ENCODE data around the gene POC5.
"Not testable (repeated sequence)": the region's sequence is repeated elsewhere in the genome, so short reads cannot be mapped to it uniquely, and the experiment has no call there.

The POC5 gene, protein sequence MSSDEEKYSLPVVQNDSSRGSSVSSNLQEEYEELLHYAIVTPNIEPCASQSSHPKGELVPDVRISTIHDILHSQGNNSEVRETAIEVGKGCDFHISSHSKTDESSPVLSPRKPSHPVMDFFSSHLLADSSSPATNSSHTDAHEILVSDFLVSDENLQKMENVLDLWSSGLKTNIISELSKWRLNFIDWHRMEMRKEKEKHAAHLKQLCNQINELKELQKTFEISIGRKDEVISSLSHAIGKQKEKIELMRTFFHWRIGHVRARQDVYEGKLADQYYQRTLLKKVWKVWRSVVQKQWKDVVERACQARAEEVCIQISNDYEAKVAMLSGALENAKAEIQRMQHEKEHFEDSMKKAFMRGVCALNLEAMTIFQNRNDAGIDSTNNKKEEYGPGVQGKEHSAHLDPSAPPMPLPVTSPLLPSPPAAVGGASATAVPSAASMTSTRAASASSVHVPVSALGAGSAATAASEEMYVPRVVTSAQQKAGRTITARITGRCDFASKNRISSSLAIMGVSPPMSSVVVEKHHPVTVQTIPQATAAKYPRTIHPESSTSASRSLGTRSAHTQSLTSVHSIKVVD

DNA sequence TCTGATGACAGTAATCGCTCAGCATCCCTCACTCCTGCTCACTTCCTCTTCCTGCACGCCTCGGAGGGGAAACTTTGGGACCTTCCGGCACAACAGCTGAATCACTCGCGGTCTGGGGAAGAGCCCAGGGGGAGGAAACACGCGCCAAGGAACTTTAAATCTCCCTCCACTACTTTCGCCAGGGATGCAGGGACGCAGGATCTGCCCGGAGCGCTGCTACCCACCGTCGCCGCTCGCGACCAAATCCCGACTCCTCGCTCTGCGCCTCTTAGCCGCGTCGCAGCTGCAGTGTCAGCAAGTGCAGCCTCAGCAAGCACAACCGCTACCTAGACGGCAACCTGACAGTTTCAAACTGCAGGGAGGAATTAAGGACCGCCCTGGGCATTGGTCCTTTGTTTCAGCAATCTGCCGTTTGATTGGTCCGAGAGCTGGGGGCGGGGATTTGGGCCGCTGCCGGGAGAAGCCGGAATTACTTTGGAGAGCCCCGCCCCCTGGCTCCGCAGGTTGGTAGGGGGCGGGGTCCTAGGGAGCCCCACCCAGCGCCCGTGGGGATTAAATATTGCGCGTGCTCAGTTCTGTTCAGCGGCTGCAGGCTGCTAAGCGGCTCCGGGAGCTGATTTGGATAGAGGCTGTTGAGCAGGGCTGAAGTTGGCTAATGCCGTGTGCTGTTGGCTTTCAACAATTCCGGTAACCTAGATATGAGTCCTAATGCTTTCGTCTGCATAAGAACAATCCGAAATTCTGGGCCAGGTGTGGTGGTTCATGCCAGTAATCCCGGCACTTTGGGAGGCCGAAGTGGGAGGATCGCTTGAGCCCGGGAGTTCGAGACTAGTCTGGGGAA is at the start of gene POC5:
POC5 (minus strand) TSS at position 356 of the 841 bp plus-strand sequence. CDS start 4,500 bp downstream, outside the sequence.
- DNase-seq (ENCODE audit: low spot score), result peak; percentile 80

DNA sequence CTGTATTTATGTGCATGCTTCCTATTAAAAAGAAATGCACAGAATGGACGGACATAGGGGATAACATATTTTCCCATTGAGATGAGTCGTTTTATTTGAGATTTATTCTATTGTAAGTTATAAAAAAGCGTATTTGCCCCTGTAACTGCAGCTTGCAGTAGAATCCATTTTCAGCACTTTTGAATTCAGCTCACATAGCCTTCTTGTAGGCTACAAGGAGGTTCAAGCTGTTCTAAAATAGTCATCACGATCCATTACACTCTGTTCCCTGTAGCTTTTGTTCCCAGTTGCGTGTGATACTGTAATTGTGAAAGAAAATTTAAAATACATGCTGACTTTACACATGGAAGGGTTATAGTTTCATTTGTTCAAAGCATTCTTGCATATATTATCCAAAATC is 40.9 kb upstream of the POC5 start:
- DNase-seq (ENCODE audit: low spot score), result no peak

DNA sequence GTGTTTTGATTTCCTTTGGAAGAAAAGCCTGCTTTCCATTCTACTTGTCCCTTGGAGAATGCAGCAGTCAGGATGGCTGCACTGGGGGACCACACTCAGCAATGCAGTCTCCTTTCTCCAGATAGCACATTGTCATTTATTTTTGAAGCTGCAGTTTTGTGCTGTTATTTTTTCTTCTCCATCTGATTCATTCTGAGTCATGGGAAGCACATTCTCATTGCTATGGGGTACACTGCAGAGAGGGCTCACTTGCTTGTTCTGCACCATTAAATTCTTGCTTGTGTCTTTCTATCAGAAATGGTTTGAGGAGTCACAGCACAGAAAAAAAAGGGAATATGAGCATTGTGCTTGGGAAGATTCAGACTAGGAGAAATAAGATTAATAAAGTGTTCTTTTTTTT is 39.7 kb upstream of the POC5 start:
- DNase-seq (ENCODE audit: low spot score), result no peak

DNA sequence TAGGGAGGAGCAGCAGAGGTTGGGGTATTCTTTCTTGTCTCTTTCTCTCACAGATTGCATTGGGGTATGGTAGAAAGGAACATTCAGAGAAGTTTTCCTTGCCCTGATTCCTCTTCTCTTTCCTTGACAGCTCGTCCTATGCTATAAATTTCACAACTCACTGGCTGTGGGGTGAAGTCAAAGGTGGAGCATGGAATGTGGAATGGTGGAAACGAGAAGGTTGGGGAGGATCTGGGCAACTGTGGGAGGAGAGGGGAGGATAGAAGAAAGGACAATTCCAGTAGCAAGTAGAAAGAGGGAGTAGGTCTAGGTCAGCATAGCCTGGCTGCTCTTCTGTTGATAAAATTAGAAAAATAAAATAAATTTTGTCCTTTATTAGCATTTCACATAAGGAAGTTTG is 39.0 kb upstream of the POC5 start:
- DNase-seq (ENCODE audit: low spot score), result no peak

DNA sequence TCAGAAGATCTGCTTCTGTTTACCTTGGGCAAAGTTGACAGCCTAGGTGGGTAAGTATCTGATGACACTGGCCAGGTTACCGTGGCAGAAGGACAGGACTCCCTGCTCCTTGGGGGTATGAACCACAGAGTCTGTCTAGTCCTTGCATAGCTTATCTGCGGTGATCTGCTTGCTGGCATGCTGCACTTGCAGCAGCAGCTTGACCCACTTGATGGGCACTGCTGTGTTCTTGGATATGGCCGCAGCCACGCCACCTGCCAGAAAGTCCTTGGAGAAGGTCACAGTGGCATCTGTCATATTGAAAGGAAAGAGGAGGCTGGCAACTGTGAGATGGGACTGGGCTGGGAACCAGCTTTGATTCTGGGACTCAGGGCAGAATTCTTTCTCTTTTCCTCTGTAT is 35.9 kb upstream of the POC5 start:
- DNase-seq (ENCODE audit: low spot score), result no peak

DNA sequence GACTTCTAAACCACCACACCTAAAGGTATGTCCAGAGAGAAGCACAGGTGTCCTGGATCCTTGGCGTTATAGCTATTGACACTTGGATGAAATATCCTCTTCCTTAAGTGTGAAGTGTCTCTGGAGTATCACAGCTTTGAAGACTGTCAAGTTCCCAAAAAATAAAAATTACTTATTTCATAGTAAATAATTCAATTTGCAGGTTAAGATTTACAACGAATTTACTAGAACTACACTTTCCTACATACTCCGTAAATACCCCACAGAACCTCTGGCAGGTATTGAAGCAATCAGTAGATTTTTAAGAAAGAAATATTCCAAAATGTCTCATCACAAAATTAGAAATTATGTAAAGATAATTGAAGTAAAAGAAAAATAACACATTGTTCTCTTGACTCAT is 27.1 kb upstream of the POC5 start:
- no peak for DNase-seq (ENCODE audit: low spot score)

DNA sequence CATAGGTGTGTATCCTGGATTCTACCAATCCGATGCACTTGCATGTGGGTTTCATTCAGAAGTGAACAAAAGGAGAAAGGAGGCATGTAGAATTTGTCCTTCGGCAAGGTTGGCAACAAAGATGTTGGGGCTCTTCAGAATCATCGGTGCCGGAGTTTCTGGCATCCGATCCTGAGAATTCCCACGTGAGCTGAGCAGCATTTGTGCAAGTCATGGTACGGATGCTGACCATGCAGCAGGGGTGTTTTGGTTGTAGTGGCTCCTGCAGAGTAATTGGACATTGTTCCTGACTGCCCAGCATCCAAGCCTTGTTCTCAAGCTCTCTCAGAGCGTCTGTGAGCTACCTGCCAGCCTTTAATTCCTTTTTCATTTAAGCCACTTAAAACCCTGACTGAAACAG is 19.0 kb upstream of the POC5 start:
- DNase-seq (ENCODE audit: low spot score), result no peak

DNA sequence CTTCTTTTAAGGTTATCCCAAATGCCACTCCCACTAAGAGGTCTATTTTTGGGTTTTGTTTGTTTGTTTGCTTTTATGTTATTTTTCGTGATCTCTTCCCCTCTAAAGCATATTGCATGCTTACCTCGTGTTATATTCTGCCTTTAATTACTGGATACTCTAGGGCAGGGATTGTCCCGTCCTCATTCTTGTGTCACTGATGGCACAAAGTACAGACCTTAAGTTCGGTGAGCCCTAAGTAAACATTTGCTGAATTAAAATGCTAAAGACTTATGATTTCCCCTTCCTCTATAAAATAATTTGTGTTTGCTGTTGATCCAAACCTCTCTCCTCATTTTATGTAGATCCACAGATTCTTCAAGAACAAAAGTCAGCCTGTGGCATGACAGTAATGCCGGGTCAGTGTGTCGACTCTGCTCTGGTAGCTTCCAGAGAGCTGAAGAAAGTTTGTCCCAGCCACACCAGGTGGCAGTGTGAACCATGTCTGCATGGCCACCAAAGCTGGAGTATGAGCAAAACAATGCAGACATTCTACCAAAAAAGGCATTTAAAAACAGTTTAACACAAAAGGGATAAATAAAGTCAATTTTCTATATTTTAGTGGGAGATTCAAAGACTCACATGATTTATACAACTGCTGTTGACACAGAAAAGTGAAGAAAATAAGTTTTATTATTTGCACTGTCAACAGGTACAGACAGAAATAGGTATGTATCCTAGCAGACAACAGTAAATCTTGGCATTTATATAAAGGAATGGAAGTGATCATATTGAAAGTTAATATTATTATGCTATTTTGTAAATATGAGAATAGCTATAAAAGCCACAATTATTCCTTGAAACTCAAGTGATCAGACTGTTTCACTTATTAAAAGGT is 17.9 kb upstream of the POC5 start:
- peak; percentile 37 for DNase-seq (ENCODE audit: low spot score)

DNA sequence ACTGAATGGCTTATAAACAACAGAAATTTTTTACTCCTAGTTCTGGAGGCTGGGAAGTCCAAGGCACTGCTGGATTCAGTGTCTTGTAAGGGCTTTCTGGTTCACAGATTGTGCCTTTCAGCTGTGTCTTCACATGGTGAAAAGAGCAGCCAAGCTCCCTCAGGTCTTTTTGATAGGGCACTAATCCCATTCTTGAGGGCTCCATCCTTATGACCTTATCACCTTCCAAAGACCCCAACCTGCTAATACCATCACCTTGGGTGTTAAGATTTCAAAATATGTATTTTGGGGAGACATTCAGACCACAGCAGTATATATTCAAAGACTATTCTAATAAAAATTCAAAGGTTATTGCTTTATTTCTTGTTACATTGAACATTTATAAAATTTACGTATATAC is 16.5 kb upstream of the POC5 start:
- DNase-seq (ENCODE audit: low spot score), result no peak

DNA sequence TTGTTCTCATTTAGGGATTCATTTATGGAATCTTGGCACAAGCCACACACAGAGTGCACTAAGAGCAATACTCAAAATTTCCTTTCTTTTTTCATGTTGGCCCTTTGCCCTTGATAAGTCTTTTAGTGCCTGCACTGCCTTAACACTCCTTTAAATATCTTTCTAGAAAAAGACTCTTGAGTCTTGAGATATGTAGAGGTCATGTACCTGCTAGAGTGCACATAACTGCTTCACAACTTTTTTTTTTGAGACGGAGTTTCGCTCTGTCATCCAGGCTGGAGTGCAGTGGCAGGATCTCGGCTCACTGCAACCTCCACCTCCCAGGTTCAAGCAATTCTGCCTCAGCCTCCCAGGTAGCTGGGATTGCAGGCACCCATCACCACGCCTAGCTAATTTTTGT is 14.3 kb upstream of the POC5 start:
- not testable (repeated sequence) for DNase-seq (ENCODE audit: low spot score)

DNA sequence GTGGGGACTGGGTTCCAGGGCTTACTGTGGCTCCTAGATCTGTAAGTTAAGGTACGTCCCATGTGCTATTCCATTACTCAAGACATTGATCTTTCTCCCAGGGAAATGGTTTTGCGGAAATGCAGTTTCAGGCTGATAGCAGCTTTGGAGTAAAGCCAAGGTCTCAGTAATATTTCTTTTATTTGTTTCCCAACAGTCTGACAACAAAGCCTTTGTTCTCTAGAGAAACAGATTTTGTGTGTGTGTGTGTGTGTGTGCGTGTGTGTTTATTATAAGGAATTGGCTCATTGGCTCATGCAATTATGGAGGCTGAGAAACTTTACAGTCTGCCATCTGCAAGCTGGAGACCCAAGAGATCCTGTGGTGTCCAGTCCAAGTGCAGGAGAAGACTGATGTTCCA is 12.1 kb upstream of the POC5 start:
- no peak for DNase-seq (ENCODE audit: low spot score)

DNA sequence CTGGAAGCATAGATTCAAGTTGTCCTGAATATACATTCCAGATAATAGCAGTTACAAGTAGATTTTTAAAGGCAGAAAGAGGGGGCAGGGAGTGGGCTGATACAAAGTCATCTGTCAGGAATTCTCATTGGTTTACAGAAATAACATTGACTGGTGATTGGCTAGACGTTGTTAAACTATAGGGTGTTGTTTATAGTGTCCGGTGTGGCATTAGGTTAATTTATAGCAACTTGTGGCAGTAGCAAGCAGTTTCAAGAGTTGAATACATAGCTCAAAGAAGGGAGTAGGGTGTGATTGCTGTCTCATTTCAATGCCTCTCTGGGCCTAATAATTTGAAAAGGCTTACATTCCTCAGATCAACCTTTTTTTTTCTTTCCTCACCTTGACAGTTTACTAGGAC is 10.7 kb upstream of the POC5 start:
- no peak for DNase-seq (ENCODE audit: low spot score)

DNA sequence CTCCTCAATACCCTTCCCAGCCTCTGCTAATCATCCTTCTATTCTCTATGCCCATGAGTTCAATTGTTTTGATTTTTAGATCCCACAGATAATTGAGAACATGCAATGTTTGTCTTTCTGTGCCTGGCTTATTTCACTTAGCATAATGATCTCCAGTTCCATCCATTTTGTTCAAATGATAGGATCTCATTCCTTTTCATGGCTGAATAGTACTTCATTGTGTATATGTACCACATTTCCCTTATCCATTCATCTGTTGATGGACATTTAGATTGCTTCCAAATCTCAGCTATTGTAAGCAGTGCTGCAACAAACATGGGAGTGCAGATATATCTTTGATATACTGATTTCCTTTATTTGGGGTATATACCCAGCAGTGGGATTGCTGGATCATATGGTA is 9.0 kb upstream of the POC5 start:
- DNase-seq (ENCODE audit: low spot score), result not testable (repeated sequence)

DNA sequence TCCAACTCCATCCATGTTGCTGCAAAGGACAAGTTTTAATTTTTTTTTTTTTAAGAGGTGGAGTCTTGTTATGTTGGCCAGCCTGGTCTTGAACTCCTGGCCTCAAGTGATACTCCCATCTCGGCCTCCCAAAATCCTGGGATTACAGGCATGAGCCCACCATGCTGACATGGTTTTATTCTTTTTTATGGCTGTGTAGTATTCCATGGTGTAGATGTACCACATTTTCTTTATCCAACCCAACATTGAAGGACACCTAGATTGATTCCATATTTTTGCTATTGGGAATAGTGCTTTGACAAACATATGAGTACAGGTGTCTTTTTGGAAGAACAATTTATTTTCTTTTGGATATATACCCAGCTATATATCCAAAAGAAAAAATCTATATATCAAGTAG is 6.1 kb upstream of the POC5 start:
- DNase-seq (ENCODE audit: low spot score), result no peak

DNA sequence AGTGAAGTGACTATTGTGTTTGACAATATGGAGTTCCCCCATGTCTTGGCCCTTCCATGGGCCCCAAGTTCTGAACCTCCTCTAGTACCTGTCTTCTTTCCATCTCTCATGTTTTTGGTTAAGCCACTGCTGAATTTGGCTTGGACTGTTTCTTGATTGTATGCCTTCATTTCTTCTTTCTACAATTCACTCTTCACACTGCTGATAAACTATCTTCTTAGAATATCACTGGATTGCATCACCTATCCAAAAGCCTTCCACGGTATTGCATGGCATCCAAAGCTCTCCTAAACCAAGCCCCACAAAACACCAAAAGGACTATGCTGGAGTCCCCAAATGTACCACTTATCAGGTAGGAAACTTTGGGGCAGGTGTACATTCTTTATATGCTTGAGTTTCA is 4.3 kb upstream of the POC5 start:
- no peak for DNase-seq (ENCODE audit: low spot score)

DNA sequence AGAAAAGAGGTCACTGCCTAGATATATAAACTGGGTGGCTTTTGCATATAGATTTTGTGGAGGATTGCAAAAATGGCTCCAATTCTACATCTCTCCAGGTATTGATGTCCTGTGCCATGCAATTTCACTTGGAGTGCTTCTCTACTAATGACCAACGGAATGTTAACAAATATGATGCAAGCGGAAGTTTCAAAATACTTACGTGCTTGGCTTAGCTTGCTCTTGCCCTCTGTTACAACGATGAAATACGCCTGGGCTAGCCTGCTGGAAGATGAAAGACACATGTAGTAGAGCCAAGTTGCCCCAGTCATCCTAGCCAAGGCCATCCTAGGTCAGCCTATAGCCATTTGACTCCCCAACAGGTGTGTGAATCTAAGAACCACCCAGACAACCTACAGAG is 3.6 kb upstream of the POC5 start:
- peak; percentile 4 for DNase-seq (ENCODE audit: low spot score)

DNA sequence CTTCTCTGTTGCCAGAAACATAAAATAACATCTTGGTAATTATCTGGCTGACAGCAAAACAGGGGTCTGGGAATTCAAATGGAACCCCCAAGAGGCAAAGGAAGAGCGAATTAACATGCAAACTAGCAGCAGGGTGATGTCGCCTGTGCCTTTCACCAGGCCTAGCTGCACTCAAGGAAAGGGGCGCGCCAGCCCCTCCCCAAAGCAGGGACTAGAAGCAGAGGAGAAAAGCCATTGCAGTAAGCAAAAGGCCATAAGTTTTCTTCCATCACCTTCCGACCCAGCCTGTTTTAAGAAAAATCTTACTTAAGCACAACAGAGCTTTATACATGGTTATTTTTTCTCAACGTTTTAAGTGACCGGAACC is 539 bp downstream of the POC5 start:
- no peak for DNase-seq (ENCODE audit: low spot score)

DNA sequence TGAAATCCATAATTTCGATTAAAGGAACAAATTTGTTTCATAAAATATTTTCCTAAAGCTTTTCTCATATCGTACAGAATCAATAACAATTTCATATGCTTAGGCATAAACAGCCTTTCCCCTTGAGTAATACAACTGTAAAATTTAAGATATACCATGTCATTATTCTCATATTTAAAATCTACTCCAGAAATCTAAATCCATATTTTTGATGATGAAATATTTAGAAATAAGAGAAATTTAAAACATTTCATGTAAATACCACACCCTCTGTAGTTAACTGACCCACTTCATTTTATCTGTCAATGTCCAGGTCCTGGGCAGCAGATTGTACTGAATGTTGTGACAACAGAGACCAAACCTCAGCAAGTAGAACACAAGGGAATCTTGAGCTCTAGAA is 5.1 kb downstream of the POC5 start:
- no peak for DNase-seq (ENCODE audit: low spot score)

DNA sequence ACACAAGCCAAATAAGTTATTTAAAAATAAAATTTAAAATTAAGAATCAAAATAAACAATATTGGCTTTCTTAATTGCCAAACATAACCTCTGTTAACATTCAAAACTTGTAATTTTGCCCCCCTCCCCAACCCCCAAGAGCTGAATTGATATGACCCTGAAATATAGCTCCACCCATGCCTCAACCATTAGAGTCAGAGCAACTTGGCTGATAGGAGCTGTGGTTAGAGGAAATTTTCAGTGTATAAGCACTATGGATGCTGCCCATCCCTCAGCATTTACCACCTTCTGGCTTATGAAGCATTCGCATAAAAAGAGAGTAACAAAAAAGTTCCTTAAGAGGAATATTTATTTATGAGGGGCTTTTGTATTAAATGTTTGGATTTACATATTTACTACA is 6.1 kb downstream of the POC5 start:
- no peak for DNase-seq (ENCODE audit: low spot score)

DNA sequence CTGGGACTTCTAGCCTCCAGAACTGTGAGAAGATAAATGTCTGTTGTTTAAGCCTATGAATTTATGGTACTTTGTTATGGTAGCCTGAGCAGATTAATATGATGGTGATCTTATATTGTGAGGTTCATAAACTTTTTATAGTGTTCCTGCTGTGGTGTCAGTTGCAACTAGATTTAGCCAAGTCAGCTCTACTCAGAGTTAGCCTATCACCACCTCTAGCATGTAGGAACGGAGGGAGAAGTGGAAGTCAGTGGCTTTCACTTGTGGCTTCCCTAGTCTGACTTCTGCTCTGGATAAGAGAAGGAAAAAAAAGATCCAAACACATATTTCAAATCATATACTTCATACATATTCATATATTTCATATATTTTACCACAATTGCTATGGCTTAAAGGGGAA is 6.6 kb downstream of the POC5 start:
- DNase-seq (ENCODE audit: low spot score), result no peak

DNA sequence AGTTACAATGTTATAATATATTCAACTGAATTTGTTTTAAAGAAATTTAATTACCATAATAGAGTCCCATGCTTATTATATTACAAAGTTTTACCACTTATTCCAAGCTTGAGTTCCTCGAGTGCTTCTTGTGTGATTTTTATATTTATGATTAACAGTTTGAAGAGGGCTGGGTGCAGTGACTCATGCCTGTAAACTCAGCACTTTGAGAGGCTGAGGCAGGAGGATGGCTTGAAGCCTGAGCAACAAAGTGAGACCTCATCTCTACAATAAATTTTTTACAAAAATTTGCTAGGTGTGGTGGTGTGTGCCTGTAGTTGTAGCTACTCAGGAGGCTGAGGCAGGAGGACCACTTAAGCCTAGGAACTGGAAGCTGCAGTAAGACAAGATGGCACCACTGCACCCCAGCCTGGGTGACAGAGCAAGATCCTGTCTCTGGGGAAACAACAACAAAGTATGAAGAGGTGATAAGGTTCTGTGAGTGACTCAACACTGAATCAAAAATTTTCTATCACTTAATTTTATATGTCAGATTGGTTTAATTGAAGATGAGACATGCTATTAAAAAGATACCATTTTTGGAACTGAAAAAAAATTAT is 9.2 kb downstream of the POC5 start:
- DNase-seq (ENCODE audit: low spot score), result no peak

DNA sequence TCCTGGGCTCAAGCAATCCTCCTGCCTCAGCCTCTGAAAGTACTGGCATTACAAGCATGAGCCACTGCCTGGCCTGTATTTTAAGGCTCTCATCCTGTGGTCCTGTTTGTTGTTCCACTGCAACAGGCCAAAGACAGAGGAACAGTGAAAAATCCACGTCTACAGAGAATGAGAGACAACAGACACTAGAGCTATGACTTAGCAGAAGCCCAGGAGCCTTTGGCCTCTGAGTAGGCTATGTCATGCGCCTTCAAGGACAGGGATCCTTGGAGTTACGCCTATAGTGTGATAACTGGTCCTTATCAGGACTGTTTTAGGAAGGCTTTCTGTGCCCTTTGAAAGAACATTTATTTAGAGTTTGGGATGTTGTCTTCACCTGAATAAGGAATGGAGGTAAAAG is 10.5 kb downstream of the POC5 start:
- DNase-seq (ENCODE audit: low spot score), result no peak

Data from HuH-7 (cell line).